GM19468 (cell line): ENCODE results near the gene CYB561D2.
A peak's percentile ranks its signal among the peaks of the same experiment; 100 is the strongest.

Experiments used
- ATAC-seq: cut with Tn5 transposase; IDR thresholded peaks from one replicate; pipeline ENCODE4 v1.9.1; 2021; ENCODE audit warnings: mild to moderate bottlenecking, moderate library complexity, moderate number of reproducible peaks; ENCODE audit not compliant: unreplicated experiment; ENCODE audit errors: extremely low read depth

CYB561D2 gene

DNA sequence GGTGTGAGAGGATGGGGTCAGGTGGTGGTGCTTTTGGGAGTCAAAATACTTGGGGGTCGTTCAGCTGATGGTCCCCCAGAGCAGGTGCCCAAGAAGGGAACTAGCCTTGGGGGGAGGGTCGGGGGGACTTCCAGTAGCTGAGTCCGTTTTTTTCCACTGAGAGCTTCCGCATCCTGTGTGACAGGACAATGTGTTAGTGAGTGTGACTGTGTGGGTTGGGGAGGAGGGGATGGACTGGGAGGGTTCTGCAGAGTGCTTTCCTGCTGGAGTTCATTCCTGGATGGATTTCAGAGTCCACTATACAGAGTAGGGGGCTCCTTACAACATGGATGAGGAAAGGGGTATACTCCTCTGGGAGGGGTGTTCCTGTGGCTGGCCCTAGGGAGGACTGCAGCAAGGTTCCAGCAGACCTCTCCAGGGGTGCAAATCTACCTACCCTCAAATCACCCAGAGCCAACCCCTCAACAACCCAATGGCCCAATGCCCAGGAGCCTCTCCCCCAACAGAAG is 27.5 kb upstream of the CYB561D2 start:
- no peak for ATAC-seq

DNA sequence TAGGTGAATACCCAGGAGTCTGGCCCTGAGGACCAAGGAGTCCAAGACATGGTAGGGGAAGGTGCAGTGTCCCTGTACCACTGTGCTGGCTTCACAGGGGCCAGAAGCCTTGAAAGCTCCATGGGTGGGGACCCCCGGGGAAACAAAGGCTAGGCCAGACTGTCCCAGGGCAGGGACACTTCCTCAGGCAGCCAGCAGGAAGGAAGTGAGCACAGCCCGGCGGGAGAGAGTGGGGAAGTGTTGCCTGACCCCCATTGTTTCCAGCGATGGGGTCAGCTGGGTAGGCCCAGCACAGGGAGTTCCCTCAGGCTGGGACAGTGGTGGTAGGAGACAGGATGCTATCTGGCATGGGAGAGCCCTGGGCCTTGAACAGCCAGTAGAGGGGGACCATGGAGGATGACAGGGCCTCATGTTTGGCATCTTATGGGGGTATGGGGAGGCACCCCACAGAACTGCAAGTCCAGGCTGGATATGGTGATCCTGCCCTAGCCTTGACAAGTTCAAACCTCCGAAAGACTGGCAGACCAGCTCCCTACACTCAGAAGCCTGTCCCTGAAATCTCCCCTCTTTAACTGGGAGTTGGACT is 27.0 kb upstream of the CYB561D2 start:
- ATAC-seq: no peak

DNA sequence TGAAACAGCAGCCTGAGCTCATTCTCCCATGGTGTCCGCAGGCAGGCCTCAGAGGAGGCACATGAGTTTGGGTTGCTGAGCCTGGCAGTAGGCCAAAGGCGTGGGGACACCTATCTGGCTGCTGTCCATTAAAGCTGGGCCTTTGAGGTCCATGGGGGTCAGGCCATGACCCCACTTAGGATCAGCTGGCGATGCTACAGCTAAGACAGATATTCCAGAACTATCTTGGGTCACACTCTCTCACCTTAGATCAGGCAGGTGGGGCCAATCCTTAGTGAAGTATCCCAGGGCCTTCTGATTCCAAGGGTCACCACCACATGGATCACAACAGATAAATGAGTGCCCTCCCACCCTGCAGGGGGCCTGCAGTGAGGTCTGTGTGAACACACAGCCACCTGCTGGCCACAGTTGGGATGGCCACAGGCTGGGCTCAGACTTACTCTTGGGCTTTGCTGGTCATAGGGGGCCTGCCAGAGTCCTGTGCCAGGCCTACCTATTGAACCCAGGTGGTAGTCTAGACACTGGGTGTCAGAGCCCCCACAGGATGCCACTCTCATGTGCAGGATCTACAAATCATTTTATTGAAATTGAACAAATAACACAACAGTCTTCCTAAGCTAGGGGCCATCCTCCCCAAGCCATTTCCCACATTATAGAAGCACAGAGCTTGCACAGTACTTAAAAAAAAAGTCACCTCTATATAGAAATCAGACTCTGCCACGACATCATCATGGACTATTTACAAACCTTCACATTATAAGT is 26.1 kb upstream of the CYB561D2 start:
- ATAC-seq: no peak

DNA sequence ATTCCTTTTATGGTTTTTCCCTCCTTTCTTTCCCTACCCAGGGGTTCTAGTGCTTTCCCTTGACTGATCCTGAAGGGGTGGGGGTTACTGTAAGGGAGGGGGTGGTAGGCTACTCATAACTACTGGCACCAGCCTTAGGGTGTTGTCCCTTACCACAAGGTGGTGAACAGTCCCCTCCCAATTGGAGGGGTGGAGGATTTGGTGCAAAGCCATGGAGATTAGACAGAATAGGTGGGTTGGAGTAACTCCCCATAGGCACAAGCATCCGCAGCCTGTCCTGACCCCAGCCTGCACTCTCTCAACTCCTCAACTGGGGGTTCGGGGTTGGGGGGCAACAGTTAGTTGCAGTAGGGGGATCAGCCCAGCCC is 25.6 kb upstream of the CYB561D2 start:
- ATAC-seq: no peak

DNA sequence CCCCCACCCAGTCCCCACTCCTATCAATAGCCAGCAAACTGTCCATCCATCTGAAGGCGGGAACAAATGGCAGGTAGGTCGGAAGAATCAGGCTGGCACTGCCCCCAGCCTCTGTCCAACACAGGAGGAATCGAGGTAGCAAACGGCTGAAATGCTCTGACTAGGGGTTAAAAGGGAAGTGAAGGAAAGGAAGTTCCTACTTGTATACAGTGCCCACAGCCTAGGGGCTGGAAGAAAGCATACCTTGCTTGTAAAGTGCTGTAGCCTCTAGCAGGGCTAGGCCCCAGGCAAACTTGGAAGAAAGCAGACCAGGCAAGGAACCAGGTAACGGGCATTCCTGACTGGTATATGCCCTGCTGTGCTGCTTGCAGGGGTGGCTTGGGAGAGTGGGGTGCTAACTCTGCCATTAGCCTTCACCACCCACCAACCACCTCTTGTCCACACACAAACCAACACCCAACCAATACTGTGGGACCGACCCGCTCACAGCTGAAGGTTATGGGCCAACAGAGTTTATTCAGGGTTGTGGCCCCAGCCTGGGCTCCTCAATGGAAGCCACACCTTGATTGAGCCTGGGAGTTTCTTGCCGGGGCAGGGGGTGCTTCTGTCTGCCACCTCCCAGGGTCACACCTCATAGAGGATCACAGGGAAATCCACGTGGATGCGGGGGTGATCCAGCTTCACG is 25.0 kb upstream of the CYB561D2 start:
- ATAC-seq: no peak

DNA sequence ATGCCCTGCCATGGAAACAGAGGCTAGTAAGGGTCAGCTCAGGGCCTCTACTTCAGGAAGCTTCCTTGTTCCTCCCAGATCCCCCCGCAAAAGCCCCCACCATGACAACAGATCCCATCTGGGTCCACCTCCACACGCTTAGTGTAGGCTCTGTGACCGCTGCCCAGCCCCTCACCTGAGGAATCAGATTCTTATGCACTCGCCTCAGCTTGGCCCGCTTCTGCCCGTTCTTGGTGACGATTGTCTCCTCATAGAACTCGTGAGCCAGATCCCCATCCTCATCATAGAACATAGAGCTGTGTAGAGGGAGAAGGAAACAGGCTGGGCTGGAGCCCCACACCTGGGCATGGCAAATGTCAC is 24.5 kb upstream of the CYB561D2 start:
- ATAC-seq: no peak

DNA sequence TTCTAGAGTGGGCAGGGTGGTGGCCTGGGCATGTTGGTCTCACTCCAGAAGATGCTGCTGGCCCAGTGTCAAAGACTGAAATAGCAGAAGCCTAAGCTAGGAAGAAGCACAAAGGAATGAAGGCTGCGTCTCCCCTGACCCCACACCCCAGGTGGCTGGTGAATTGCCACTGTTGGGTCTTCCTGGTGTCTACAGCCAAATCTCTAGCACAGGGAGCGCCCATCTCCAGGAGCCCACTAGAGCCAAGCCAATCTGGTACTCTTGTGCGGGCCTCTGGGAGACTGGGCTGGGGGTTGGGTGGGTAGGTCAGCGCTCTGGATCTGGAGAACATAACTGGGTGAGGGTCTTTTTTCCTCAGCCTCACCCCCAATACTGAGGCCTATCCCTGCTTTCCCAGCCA is 23.5 kb upstream of the CYB561D2 start:
- no peak for ATAC-seq

DNA sequence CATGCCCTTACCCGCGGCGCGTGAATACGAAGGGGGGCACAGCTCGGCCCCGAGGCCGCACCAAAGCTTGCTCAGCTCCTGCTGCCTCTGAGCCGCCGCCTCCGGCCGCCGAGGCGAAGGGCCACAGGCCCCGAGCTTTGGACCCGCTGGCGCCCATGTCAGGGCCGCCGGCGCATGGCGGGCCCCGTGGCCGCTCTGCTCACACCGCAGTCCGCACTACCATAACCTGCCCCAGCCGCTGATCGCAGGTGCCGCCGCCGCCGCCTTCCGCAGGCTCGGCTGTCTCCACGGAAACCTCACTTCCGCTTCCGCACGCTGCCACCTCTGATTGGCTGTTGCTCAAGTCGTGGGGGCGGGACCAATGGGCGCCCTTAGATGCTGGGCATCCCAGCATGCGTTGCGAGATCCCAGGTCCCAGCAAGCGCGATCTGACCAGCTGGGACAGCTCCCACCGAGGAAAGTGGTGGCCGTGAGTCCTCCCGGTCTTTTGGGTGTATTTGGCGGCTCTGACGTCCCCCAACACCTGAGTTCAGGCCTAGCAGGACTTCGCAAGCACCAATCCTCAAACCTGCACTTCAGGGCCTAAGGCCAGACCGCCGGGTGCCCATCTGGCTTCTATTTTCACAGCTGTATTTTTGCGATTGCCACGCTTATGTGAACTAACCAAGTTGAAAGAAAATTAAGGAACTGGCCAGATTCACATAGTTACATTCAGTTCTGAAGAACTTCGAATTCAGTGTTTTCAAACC is 22.5 kb upstream of the CYB561D2 start, which contains the start of gene TUSC2:
TSS of gene TUSC2 (minus strand) at position 281 of the 749 bp plus-strand sequence. CDS start at position 157, 124 bp downstream.
- peak; percentile 74 for ATAC-seq

DNA sequence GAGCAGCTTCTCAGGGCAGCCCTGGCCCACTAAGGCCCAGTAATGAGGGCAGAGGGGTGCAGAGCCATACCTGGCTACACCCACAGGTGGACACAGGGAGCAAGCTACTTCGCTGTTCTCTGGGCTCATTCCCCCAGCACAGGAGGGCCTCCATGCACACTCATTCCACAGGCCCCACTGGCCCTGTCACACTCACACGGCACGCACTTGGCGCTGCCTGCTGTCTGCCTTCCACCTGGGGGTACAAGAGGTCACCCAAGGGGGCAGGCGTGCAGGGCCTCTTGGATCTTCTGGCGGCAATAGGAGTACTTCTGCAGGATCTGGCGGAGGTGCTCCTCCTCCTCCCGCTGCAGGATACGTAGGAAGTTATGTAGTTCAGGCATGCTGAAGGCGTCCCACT is 20.3 kb upstream of the CYB561D2 start:
- ATAC-seq: no peak

DNA sequence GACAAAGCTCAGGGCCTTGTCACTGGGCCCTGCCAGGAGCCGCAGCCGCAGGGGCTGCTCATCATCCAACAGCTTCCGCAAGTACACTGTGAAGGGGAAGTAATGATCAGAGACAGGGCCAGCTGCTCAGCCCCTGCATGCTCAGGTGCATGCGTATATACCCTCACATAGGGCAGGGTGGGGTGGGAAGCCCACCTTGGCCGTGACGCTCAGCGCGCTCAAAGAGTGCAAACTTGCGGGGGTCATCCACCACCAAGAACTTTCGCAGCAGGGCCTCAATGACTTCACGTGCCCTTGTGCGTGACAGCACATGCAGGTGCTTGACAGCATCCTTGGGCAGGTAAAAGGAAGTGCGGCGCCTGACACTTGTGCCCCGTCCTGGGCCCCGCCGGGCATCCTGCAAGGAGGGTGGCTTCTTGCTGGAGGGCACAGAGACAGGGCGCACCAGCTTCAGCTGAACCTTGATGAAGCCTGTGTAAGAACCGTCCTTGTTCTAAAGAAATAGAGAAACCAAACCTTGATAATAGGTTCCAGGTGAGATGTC is 19.2 kb upstream of the CYB561D2 start:
- no peak for ATAC-seq

DNA sequence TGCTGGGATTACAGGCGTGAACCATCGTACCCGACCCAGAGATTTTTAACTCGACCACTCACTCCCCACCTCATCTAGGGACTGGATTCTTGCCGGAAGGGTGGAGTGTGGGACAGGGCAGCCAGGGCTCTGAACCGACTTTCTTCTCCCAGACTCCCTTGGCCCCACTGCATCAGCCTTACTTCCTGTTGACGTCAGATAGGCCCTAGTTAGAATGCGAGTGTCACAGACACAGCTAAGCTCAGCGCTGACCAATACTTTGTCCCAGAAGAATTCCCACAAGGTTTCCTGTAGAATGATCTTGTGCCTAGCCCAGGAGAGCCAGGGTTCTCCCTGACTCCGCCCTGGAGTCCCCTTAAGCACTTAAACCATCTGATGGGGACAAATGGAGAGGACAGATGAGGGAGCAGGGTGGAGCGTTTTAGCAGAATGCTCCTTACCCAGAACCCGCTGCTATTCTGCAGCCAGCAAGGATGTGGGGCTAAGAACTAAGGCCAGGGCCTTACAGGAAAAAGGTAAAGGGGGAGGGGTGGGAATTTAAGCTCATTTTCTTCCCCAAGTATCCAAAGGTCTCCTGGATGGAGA is 16.8 kb upstream of the CYB561D2 start:
- no peak for ATAC-seq

DNA sequence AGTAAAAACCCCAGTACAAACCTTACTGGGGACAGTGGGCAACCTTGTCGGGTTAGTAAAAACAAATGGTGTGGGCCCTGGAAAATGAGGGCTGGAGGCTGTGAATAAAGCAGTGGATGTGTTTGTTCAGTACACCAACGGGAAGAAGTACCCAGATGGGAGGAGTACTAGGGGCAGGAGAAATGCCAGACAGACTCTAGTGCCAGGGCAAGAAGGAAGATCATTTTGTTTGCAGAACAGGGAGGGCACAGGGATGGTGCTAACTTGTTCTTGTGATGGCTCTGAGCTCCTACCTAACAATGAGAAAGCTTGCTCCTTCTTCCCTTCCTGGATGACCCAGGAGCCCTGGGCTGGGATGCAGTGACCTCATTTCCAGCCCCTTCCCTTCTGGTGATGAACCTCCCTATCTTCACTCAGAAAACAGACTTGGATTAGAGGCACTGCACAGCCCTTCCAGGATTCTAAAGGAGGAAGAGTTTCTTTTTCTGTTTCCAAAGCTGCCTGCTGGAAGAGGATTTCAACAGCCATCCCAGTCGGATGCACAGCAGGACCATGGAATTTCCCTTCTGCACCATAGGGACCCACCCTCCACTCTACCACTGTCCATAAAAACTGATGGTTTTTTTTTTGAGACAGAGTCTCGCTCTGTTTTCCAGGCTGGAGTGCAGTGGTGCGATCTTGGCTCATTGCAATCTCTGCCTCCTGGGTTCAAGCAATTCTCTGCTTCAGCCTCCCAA is 16.2 kb upstream of the CYB561D2 start:
- ATAC-seq: no peak

DNA sequence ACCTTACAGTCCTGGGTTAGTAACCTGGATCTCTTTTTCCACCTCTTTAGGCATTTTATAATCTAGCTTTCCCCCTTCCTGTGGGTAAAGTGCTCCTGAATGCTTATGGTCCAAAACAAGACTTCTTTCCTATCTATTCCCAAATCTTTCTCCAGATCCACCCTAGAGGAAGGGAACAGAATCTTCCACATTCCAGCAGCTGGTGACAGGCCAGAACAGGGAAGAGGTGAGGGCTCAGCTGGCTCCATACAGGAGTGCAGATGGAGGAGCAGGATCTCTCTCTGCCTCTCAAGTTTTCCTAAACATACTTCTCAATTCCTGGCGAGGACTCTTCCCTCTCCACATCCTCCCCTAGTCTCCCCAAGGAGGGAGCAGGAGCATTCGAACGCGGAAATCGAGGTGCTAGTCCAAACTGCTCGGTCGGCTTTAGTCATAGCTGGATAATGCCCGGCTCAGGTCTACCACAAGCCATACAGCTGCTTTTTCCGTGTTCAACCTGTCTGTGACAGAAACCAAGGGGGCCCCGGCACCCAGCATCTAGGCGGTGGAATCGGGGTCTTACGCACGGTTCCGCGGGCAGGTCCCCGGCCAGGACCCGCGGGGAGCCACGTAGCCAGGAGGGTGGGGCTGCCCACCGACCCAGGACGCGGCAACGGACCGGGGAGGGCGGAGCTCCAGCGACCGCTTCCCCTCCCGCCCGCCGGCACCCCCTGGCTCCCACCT is 14.0 kb upstream of the CYB561D2 start:
- peak; percentile 4 for ATAC-seq

DNA sequence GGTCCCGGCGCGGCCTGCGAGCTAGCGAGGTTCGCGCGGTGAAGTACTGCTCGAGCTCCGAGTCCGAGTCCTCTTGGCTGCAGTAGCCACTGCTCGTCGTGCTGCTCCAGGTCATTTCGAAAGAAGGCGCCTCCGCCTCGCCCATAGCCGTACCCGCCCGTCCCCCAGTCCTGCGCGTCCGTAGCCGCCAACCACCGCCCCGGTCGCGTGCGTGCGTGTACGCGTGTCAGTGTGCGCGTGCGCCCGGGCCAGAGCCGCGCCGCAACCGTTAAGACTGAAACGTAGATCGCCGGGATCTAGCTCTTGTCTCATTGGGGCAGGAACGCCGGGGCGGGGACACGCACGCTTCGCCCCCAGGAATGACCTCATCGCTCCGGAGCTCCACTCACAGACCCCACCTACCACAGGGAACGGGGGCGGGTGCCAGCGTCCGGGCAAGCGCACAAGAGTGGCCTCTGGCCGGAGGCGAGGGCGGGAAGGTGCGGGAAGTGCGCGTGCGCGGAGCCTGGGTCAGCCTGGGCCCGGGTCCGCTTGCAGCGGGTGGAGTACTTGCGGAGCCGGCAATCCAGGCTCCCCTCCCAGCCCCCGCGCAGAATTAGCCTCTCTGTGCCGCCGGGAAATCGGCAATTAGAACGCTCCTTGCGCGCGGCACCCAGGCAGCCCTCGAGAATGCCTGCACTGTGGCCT is 13.3 kb upstream of the CYB561D2 start:
- peak; percentile 64 for ATAC-seq

DNA sequence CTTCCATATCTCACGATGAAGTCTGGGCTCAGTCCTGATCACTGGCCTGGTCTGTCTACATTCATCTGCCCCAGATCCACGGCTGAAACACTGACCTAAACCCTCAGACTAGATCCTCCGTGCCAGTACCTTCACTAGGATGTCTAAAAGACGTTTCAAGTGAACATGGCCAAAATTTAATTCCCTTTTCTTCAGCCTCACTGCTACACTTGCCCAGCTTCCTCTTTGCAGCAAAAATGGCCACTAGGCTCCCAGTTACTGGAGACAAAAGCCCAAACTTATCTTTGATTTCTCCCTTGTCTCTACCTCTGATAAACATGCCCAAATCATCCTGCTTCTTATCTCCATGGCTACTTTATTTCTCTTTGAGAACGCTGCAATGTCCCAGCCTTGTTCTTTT is 11.7 kb upstream of the CYB561D2 start:
- ATAC-seq: no peak

DNA sequence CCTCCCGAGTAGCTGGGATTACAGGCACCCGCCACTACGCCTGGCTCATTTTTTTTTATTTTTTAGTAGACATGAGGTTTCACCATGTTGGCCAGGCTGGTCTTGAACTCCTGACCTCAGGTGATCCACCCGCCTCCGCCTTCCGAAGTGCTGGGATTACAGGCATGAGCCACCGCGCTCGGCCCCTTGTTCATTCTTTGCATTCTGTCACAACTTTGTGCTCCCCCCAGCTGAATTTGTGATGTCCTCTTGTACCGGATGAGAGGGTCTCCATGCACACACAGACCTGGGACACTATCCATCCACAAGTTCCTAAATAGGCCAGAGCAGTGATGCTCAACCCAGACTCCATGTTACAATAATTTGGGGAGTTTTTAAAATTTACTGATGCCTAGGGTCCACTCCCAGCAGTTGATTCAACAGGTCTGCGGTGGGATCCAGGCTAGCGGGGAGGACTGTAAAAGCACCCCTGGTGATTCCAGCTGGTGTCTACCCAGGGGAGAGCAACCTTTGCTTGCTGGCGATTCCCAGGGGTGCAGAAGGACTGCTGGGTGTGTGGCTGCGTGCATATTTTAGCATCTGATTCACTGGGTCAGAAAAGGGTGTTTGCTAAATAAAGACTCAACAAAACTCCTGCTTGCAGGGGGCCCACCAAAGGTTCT is 11.0 kb upstream of the CYB561D2 start:
- ATAC-seq: no peak

DNA sequence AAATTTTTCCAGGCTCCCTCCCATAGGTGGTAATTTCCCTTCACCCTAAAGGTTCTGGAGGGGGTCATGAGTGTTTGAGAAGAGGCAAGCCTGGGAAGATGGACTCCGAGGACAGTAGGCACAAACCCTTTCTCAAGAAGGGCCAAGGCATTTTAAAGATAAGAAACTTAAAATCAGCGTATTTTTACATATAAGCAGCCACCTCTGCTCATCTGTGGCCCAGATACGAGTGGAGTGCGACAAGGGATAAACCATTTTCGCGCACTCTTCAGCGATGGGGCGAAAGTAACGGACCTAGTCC is 10.6 kb upstream of the CYB561D2 start:
- no peak for ATAC-seq
